ENCODE data around the gene DNAJB4.
"Not testable (repeated sequence)": the region's sequence is repeated elsewhere in the genome, so short reads cannot be mapped to it uniquely, and the experiment has no call there.

The DNAJB4 gene

DNA sequence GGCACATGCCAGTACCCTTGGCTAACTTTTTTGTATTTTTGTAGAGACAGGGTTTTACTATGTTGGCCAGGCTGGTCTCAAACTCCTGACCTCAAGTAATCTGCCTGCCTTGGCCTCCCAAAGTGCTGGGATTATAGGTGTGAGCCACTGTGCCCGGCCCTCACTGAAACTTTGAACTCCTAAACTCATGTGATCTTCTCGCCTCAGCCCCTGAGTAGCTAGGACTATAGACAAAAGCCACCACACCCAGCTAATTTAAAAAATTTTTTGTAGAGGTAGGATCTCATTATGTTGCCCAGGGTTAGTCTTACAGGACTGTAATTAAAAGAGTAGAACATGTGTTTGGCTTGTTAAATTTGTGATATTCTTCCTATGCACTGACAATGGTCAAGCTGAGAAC, 60.1 kb downstream of the DNAJB4 start:
- not testable (repeated sequence) for ATAC-seq, DNase-seq
